Stimulated activated CD8-positive, alpha-beta memory T cell treated with anti-CD3 and anti-CD28 coated beads, Interleukin-12 subunit alpha, Interleukin-12 subunit beta, amount 100 ng/mL, for 24 hours (primary cell): Measurements from ENCODE around the gene SUCLG1.
"Not testable (repeated sequence)": the region's sequence is repeated elsewhere in the genome, so short reads cannot be mapped to it uniquely, and the experiment has no call there.

Experiments
- DNase-seq: peaks from one replicate; pipeline ENCODE4 v3.0.0-alpha.2; 2020; ENCODE audit errors: extremely low read depth

Gene SUCLG1

DNA sequence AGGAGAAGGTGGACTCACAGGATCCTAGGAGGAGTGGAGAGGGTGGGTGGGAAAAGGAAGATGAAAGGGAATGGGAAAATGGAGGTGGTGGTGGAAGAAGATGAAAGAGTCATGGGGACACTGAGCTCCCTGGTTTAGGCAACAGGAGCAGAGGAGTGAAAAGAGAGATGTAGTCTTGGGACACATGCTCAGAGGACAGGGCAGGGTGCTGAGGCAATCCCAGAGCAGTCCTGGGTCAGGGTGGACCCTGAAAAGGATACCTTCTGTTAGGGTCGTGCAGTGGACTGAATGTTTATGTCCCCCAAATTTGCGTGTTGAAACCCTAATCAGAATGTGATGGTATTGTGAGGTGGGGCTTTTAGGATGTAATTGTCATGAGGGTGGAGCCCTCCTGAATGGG, 37.9 kb downstream of the SUCLG1 start:
- DNase-seq: no peak

GRCh38 chr2:84417453-84418145, 41.5 kb downstream of the SUCLG1 start:
- no peak for DNase-seq

- no peak for DNase-seq
These were observed 49.5 kb downstream of the SUCLG1 start for GRCh38 chr2:84409531-84409930.

DNA sequence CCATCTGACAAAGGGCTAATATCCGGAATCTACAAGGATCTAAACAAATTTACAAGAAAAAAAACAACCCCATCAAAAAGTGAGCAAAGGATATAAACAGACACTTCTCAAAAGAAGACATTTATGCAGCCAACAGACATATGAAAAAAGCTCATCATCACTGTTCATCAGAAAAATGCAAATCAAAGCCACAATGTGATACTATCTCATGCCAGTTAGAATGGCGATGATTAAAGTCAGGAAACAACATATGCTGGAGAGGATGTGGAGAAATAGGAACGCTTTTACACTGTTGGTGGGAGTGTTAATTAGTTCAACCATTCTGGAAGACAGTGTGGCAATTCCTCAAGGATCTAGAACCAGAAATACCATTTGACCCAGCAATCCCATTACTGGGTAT, 57.0 kb downstream of the SUCLG1 start:
- DNase-seq: not testable (repeated sequence)

- not testable (repeated sequence) for DNase-seq
These were observed 59.2 kb downstream of the SUCLG1 start for GRCh38 chr2:84399839-84400238.

GRCh38 chr2:84395820-84396219, 63.3 kb downstream of the SUCLG1 start:
- DNase-seq: no peak

DNA sequence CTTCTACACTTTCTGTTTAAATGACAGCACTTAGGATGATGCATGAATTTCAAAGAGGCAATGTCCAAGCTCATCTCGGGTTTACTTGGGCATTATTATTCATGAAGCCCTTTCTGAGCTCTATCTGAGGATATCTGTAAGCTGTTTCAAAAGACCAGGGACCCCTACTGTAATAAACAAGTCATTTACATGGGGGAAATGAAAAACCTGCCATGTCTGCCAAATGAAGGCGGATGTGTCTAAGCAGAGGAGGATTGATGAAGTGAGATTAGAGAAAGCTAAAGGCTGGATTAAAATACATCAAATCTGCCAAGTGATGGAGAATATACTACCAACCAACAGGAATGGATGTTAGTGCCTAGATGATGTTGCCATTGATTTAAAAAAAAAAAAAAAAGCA, 64.5 kb downstream of the SUCLG1 start:
- DNase-seq: no peak

- no peak for DNase-seq
These were observed 65.3 kb downstream of the SUCLG1 start for GRCh38 chr2:84393829-84394228.

- DNase-seq: no peak
These were observed 69.3 kb downstream of the SUCLG1 start for GRCh38 chr2:84389794-84390193.

DNA sequence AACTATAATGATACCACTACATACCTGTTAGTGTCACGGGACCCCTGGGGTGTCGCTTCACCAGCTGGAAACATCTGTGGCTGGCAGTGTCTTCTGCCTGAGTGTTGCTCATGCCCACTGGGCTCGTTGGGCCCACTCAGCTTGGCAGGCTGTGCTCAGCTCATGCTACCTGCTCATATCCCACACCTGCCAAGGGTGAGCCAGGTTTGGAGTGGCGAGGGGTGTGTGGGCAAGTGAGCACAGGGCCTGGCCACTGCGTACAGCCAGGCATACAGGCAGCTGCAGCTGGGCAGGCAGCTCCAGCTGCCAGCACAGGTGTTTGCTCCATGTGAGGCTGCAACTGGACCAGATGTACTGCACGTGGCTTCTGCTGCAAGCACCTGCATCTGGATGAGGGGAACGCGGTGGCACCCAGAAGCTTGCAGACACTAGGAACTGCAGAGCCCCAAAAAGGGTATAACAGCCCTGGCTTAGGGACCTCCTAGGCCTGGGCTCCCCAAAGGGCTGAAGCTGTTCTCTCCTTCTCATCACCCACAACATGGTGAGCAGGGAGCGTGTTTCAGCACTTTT, 70.1 kb downstream of the SUCLG1 start:
- no peak for DNase-seq

- no peak for DNase-seq
These were observed 70.9 kb downstream of the SUCLG1 start for GRCh38 chr2:84388133-84388532.

- no peak for DNase-seq
These were observed 72.6 kb downstream of the SUCLG1 start for GRCh38 chr2:84386336-84387040.

DNA sequence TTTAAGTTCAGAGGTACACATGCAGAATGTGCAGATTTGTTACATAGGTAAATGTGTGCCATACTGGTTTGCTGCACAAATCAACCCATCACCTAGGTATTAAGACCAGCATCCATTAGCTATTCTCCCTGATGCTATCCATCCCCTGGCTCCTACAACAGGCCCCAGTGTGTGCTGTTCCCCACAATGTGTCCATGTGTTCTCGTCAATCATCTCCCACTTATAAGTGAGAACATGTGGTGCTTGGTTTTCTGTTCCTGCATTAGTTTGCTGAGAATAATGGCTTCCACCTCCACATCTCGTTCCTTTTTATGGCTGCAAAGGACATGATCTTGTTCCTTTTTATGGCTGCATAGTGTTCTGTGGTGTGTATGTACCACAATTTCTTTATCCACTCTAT, 75.8 kb downstream of the SUCLG1 start:
- DNase-seq: no peak

DNA sequence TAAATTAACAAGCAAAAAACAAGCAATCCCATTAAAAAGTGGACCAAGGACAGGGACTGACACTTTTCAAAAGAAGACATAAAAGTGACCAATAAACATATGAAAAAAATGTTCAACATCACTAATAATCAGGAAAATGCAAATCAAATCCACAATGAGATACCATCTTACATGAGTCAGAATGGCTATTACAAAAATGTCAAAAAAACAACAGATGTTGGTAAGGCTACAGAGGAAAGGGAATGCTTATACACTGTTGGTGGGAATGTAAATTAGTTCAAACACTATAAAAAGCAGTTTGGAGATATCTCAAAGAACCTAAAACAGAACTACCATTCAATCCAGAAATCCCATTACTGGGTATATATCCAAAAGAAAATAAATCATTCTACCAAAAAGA, 78.2 kb downstream of the SUCLG1 start:
- no peak for DNase-seq

- DNase-seq: no peak
These were observed 80.1 kb downstream of the SUCLG1 start for GRCh38 chr2:84378960-84379359.

DNA sequence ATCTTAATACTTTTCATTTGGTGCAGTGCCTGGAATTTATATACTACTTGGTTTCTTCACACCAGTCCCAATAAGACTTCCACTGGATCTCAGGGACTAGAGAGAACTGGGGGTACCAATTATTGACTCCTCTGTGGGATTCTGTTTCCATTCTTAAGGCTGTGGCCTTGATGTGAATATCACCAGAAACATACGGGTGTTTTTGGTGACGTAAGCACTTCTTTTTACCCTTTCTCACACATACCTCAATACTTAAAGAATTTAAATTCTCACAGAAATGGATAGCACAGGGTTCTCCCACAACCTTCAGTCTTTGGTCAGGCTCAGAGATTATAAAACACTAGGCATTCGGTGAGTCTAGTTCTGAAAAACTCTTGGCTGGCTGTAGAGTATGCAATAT, 84.1 kb downstream of the SUCLG1 start:
- no peak for DNase-seq

GRCh38 chr2:84373866-84374265, 85.2 kb downstream of the SUCLG1 start:
- no peak for DNase-seq
